ENCODE data around the gene PIGBOS1. TPM values are rescaled to one million over a fixed set of nuclear protein-coding genes. Genes with fewer than 3 reads are reported as not detected.

PIGBOS1 gene
- total and polyA plus RNA-seq, 3 donors from 2014 or later = 10.3 to 12.9 (median 11.9) TPM

GRCh38 chr15:55360256-55360655 is 41.3 kb upstream of the PIGBOS1 start:
- Histone ChIP-seq H3K36me3 (ENCODE audit: low read depth, missing control alignments) (no peaks in the 10 kb centered on the region), H3K27me3 (no peaks in the 10 kb centered on the region), H3K4me1 (no peaks in the 10 kb centered on the region), H3K4me3 (no peak overlapping the region), H3K9me3 (no peaks in the 10 kb centered on the region), H3K27ac (no peak overlapping the region)
- TF ChIP-seq POLR2A (IDR thresholded peaks at IDR 0.05) = no peak
- intact Hi-C loops (cut with DNase I; ENCODE audit: low total_unique reads) = no loop called here
- whole genome bisulfite sequencing, 2 donors = 64 to 70% methylated on average over 6 of the region's 6 CpGs
- no peak for DNase-seq

GRCh38 chr15:55358471-55358870 is 39.5 kb upstream of the PIGBOS1 start:
- Histone ChIP-seq H3K27ac (no peak overlapping the region), H3K9me3 (no peaks in the 10 kb centered on the region), H3K36me3 (ENCODE audit: low read depth, missing control alignments) (no peaks in the 10 kb centered on the region), H3K27me3 (no peaks in the 10 kb centered on the region), H3K4me1 (no peaks in the 10 kb centered on the region), H3K4me3 (no peak overlapping the region)
- no peak for TF ChIP-seq POLR2A (IDR thresholded peaks at IDR 0.05)
- TF ChIP-seq CTCF (IDR thresholded peaks at IDR 0.05) = no peak
- intact Hi-C loops (cut with DNase I; ENCODE audit: low total_unique reads) = no loop called here
- no peak for DNase-seq

- no peak overlapping the region for H3K4me3 ChIP-seq
- TF ChIP-seq POLR2A (IDR thresholded peaks at IDR 0.05) (no peak), CTCF (IDR thresholded peaks at IDR 0.05) (no peak)
- no peaks in the 10 kb centered on the region for H3K36me3 ChIP-seq (ENCODE audit: low read depth, missing control alignments)
- intact Hi-C loops (cut with DNase I; ENCODE audit: low total_unique reads) = no loop called here
- no peaks in the 10 kb centered on the region for H3K9me3 ChIP-seq
- 95 to 98% methylated on average over 2 of the region's 2 CpGs for WGBS, 2 donors
- no peak overlapping the region for H3K27ac ChIP-seq
- no peak for DNase-seq
- H3K4me1 ChIP-seq = no peaks in the 10 kb centered on the region
- H3K27me3 ChIP-seq = no peaks in the 10 kb centered on the region
Observed at GRCh38 chr15:55357774-55358173, 38.9 kb upstream of the PIGBOS1 start.

GRCh38 chr15:55356985-55357585 is 38.2 kb upstream of the PIGBOS1 start:
- no peak for TF ChIP-seq CTCF (IDR thresholded peaks at IDR 0.05)
- TF ChIP-seq POLR2A (IDR thresholded peaks at IDR 0.05) = no peak
- intact Hi-C loops (cut with DNase I; ENCODE audit: low total_unique reads) = no loop called here
- Histone ChIP-seq H3K4me1 (no peaks in the 10 kb centered on the region), H3K9me3 (no peaks in the 10 kb centered on the region), H3K27ac (no peak overlapping the region), H3K4me3 (no peak overlapping the region), H3K27me3 (no peaks in the 10 kb centered on the region), H3K36me3 (ENCODE audit: low read depth, missing control alignments) (no peaks in the 10 kb centered on the region)
- WGBS, 2 donors = 95 to 97% methylated on average over 5 of the region's 5 CpGs
- no peak for DNase-seq

- WGBS, 2 donors = 76 to 79% methylated on average over 2 of the region's 2 CpGs
- H3K27ac ChIP-seq = no peak overlapping the region
- intact Hi-C loops (cut with DNase I; ENCODE audit: low total_unique reads) = no loop called here
- no peak overlapping the region for H3K4me3 ChIP-seq
- H3K4me1 ChIP-seq = no peaks in the 10 kb centered on the region
- TF ChIP-seq POLR2A (IDR thresholded peaks at IDR 0.05) (no peak), CTCF (IDR thresholded peaks at IDR 0.05) (no peak)
- H3K9me3 ChIP-seq = no peaks in the 10 kb centered on the region
- H3K27me3 ChIP-seq = no peaks in the 10 kb centered on the region
- DNase-seq = no peak
- no peaks in the 10 kb centered on the region for H3K36me3 ChIP-seq (ENCODE audit: low read depth, missing control alignments)
Observed at GRCh38 chr15:55353025-55353424, 34.1 kb upstream of the PIGBOS1 start.
